Activated CD8-positive, alpha-beta memory T cell treated with anti-CD3 and anti-CD28 coated beads for 36 hours (primary cell): ENCODE data around the gene ANAPC7. TPM values are rescaled to one million over a fixed set of nuclear protein-coding genes. Genes with fewer than 3 reads are reported as not detected.
"Not testable (repeated sequence)": the region's sequence is repeated elsewhere in the genome, so short reads cannot be mapped to it uniquely, and the experiment has no call there.

Source experiments
- CTCF ChIA-PET: fragments of 350-600 bp; sonication (Branson Sonifier 250); formaldehyde crosslinking; loops from one replicate; lab custom pipeline; 2021; ENCODE audit warnings: antibody characterized with exemption; lab: Charles Lee
- POLR2A ChIA-PET: fragments of 350-600 bp; sonication (Branson Sonifier 250); formaldehyde crosslinking; loops from one replicate; lab custom pipeline; 2021; ENCODE audit warnings: antibody characterized with exemption; lab: Charles Lee
- total RNA-seq, 2 experiments: library from RNA; stranded (reverse); gene quantifications; one replicate each; pipeline ENCODE4 v1.2.3, GENCODE V29; 2021

ANAPC7 gene
- 10 to 100 TPM; 73.8 to 74.2 TPM for total RNA-seq

DNA sequence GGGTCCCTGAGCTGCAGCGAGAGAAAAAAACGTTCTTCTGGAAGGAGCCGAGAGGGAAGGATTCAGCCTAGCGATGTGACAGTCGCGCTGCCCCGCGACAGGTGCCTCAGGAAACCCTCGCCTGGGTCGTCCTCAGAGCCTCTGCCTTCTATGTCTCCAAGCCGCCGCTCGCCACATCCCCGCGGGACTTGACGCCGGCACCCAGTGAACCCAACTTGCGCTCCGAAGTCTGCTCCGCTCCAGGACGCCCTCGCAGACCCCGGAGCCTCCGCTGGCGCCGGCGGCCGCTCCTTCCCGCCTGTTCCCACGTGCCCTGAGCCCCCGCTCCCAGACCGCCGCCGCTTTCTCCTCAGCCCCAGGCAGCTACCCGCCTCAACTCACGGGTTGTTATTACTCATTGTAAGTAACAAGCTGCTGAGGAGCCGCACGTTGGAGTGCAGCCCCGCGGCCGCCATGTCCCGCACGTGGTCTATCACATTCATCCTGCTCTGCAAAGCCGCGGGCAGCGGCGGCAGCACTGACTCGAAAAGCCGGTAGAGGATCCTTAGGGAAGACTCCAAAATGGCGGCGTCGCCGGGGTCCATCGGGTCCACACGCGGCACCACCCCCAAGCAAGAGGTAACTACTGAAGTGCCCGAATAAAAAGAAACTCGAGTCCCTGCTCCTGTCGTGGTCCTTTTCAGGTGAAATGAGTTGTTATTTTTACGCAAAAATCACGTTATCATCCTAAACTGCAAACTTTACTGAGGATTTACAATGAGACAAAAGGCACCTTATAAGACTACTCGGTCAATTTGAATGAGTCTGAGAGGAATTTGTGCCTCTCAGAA is at the start of gene ANAPC7:
ANAPC7 (minus strand) TSS at position 563 of the 830 bp plus-strand sequence; CDS start at position 482, 81 bp downstream.
- CTCF ChIA-PET: interaction anchor here (3.9 kb wide), 1 partner anchor 28 kb away, joined by 17 read pairs; no protein-coding TSS in a partner anchor
- POLR2A ChIA-PET: interaction anchor here (1.0 to 1.9 kb wide), 2 partner anchors 14 to 122 kb away, joined by 3 to 4 read pairs; no protein-coding TSS in a partner anchor

GRCh38 chr12:110451263-110451662 is 47.8 kb upstream of the ANAPC7 start:
- CTCF ChIA-PET: interaction anchor here (1.0 to 5.2 kb wide), 3 partner anchors 18 to 151 kb away, joined by 3 to 52 read pairs (median 28); partner anchors contain the start of genes FAM216A and GPN3
- POLR2A ChIA-PET: interaction anchor here (0.9 kb wide), 1 partner anchor 20 kb away, joined by 6 read pairs; no protein-coding TSS in a partner anchor

DNA sequence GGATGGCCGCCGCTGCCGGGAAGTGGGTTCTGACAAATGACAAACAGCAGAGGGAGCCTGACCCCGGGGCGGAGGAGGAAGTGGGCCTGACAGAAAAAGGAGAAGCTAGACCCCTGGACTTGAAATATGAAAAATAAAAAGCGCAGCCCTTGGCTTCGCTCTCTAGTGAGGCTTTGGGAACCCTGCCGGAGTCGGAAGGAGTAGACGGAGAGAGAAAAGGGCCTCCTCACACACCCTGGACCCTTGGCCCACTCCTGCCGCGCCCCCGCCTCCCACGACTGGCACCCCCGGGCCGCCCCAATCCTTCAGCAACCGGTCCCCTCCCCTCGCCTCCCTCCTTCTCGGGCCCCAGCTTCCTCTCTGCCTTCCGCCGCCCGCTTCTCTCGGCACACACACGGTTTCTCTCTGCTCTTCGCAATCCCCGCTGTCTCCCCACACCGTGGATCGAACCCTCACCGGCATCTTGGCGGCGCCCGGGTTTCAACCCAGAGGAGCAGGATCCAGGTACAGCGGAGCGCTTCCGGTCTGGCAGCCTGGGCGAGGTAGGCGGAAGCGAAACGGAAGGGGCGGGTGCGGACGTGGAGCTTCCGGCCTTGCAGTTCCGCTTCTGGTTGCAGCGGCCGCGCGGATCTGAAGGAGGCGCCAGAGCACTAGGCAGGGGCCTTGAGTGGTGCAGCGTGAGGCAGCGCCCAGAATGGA is 46.4 kb upstream of the ANAPC7 start, which contains the start of gene ARPC3:
ARPC3 (minus strand) TSS at position 539 of the 699 bp plus-strand sequence; CDS start at position 462, 77 bp downstream.
- CTCF ChIA-PET: interaction anchor here (0.8 to 5.2 kb wide), 11 partner anchors 9 to 259 kb away, joined by 3 to 52 read pairs (median 4); partner anchors contain the start of genes FAM216A and GPN3
- POLR2A ChIA-PET: interaction anchor here (0.7 to 2.5 kb wide), 9 partner anchors 12 to 169 kb away, joined by 3 to 21 read pairs (median 6); partner anchors contain the start of genes ATP2A2, FAM216A, GPN3 and RAD9B

DNA sequence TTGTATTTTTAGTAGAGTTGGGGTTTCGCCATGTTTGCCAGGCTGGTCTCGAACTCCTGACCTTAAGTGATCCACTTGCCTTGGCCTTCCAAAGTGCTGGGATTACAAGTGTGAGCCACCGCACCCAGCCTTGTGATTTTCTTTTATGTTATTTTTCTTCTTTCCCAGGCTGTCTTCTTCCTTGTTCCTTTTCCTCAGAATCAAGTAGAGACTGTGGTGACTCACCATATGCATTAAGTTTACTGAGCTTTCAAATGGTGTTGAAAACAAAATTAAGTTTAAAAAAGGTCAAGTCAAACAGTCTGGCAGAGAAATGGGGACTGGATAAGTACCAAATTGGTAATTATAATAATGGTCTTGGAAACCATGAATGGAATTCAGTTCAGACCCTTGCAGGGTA is 40.9 kb upstream of the ANAPC7 start:
- CTCF ChIA-PET: interaction anchor here (1.6 kb wide), 1 partner anchor 13 kb away, joined by 3 read pairs; no protein-coding TSS in a partner anchor
- POLR2A ChIA-PET: no interaction called here

DNA sequence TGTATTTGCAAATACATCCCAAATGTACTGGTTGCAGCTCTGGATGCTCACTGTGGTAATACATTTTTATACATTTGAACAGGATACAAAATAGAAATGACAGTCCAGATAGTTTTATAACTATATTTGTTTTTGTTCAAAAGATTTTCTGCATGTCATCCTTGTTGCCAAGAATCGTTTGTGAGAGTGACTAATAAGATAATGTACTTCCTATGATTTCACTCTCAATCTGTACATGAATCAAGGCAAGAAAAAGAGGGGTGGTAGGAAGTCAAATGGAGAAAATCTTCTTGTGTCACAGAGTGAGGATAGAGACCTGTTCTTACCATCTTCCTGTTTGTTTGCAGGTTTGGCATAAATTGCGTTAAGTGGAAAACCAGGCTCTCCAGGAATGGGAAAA is 32.7 kb upstream of the ANAPC7 start:
- CTCF ChIA-PET: no interaction called here
- POLR2A ChIA-PET: no interaction called here

DNA sequence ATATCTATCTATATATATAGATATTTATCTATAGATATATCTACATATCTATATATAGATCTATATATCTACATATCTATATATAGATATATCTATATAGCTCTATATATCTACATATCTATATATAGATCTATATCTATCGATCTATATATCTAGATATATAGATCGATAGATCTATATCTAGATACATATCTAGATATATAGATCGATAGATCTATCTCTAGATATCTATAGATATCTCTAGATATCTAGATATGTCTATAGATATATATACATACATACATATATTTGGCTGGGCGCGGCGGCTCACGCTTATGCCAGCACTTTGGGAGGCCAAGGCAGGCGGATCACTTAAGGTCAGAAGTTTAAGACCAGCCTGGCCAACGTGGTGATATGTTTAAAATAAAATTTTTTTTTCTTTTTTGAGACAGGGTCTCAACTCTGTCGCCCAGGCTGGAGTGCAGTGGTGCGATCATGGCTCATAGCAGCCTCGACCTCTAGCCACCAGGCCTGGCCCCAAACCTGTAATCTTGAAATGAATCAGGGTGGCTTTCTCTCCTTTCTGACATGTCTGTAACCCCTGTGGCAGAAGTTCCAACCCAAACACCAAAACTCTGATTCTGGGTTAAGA is 28.6 kb upstream of the ANAPC7 start:
- POLR2A ChIA-PET: interaction anchor here (0.8 to 1.8 kb wide), 5 partner anchors 11 to 353 kb away, joined by 4 to 6 read pairs (median 4); partner anchors contain the start of genes ARPC3, FAM216A and GPN3

GRCh38 chr12:110429676-110430075 is 26.2 kb upstream of the ANAPC7 start:
- POLR2A ChIA-PET: not testable (repeated sequence)
- CTCF ChIA-PET: interaction anchor here (0.6 to 0.7 kb wide), 2 partner anchors 61 to 123 kb away, joined by 3 read pairs; no protein-coding TSS in a partner anchor

More for the DNA sequence above, 28.6 kb upstream of the ANAPC7 start:
- CTCF ChIA-PET: interaction anchor here (0.6 to 1.8 kb wide), 28 partner anchors 11 to 401 kb away, joined by 3 to 26 read pairs (median 4); partner anchors contain the start of genes ANAPC7, ARPC3, FAM216A and GPN3

DNA sequence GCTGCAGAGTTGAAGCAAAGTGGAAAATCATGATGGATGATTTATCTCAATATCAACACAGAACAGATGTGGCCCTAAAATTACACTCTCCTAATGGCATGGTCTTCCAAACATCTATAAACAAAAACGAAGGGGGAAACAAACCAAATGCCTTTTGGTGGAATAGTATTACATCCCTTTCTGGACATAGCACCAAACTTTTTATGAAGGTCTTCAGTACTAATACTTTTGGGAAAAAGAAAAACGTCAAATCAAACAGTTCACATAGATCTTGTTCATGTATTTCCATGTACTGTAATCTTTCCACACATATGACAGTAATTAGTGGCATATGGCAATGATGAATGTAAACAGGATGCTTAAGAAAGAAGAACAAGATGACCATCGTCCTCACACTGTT is 22.9 kb upstream of the ANAPC7 start:
- ChIA-PET CTCF (no interaction called here), POLR2A (no interaction called here)

DNA sequence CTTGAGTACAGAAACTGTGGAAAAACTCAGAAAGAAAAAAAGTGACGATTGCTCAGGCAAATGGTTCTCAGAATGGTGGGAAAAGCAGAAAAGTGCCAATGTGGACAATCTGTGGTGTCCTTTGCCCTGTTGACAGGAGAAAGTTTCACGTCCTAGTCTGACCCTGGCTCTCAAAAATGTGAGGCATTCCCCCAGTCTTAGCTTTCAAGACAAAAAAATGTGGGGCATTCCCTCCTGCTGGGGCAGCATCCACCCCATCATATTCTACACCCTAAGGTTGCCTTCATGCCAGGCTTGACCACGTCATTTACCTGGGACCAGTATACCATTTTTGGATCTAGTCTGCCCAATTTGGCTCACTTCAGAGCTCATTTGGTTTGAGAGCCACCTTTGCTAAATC is 20.7 kb upstream of the ANAPC7 start:
- ChIA-PET POLR2A (no interaction called here), CTCF (no interaction called here)

- POLR2A ChIA-PET: no interaction called here
- CTCF ChIA-PET: interaction anchor here (3.1 kb wide), 1 partner anchor 10 kb away, joined by 18 read pairs; no protein-coding TSS in a partner anchor
Observed at GRCh38 chr12:110421701-110422100, 18.2 kb upstream of the ANAPC7 start.

DNA sequence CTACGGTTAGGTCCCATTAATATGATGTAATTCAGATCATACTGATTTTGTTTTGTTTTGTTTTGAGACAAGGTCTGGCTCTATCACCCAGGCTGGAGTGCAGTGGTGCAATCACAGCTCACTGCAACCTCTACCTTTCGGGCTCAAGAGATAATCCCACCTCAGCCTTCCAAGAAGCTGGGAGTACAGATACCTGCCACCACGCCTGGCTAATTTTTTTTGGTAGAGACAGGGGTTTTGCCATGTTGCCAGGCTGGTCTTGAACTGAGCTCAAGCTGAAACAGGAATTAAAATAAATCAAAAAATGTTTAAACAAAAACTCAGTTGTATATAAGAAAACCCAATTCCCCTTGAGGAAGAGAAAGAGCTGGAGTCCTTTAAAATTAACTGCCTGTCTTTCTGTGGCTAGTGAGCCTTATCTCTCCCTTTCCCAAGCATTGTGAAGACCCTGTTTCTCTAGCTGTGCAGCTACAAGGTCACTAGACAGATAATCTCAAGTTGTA is 17.7 kb upstream of the ANAPC7 start:
- POLR2A ChIA-PET: no interaction called here

GRCh38 chr12:110420644-110421043 is 17.1 kb upstream of the ANAPC7 start:
- POLR2A ChIA-PET: not testable (repeated sequence)
- CTCF ChIA-PET: interaction anchor here (3.1 kb wide), 1 partner anchor 11 kb away, joined by 18 read pairs; no protein-coding TSS in a partner anchor

More for the DNA sequence above, 17.7 kb upstream of the ANAPC7 start:
- CTCF ChIA-PET: interaction anchor here (3.1 kb wide), 1 partner anchor 10 kb away, joined by 18 read pairs; no protein-coding TSS in a partner anchor

DNA sequence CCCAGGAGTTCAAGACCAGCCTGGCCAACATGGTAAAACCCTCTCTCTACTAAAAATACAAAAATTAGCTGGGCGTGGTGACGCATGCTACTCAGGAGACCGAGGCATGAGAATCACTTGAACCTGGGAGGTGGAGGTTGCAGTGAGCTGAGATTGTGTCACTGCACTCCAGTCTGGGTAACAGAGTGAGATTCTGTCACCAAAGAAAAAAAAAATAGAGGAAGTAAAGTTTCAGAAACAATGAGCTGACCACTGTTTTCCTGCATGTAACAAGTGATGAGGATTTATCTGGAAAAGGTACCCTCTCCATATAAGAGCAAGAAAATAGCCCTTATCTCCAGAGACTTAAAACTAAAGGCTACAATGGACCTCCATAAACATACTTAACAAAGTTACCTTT is 13.6 kb upstream of the ANAPC7 start:
- POLR2A ChIA-PET, CTCF ChIA-PET: not testable (repeated sequence)

GRCh38 chr12:110410086-110410485 is 6.6 kb upstream of the ANAPC7 start:
- CTCF ChIA-PET, POLR2A ChIA-PET: not testable (repeated sequence)

GRCh38 chr12:110405126-110405662 is 1.7 kb upstream of the ANAPC7 start:
- ChIA-PET CTCF (interaction anchor here (3.9 kb wide), 1 partner anchor 26 kb away, joined by 17 read pairs; no protein-coding TSS in a partner anchor), POLR2A (interaction anchor here (1.0 kb wide), 1 partner anchor 26 kb away, joined by 3 read pairs; no protein-coding TSS in a partner anchor)

DNA sequence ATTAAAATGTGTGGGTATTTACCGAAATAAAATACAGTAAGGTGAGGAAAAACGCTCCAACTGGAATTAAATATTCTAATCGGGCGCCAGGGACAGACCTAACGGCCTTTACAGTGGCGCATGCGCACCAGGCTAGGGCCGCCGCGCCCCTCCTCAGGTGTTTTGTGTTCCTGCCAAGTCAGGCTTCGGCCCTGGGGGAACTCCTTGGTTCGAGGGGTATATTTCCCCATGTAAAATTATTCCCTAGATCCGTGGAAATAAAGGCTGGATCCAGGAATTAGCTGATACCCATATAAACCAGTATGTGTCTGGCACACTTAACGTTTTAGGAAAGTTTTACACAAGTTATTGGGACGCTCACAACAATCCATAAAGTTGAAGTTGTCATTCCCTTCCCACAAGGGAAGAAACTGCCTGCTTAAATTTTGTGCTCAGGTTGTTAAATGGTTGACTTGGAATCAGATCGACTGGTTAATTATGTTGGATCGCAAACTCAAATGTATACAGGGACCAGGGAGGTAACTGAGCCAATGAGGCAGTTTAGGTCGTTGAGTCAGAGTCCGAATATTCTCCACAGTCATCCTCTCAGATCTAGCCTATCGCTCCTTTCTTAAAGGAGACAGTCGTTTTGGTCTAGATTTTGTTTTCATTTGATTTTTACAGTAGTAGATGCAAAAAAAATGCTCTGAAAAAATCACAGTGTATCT is 621 bp upstream of the ANAPC7 start:
- POLR2A ChIA-PET: interaction anchor here (1.0 to 1.9 kb wide), 2 partner anchors 27 to 122 kb away, joined by 3 to 4 read pairs; no protein-coding TSS in a partner anchor

DNA sequence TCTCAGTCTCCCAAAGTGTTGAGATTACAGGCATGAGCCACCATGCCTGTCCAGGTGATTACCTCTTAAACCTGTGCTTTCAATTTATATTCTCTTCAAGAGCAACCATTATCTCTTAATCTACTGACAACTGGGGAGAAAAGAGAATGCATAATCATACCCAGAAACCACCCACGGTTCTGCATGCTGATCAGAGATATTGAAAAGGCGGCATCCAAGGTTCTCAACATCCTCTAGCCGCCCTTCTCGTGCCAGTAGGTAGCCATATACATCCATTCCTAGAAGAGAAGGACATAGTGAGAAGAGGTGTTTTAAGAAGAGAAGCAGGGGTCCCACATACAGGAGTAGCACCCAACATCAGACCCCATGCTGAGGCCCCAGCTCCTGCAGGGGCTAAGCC is 20.8 kb downstream of the ANAPC7 start:
- CTCF ChIA-PET: no interaction called here

More for the DNA sequence above, 621 bp upstream of the ANAPC7 start:
- CTCF ChIA-PET: interaction anchor here (3.9 kb wide), 1 partner anchor 27 kb away, joined by 17 read pairs; no protein-coding TSS in a partner anchor

More for the DNA sequence above, 20.8 kb downstream of the ANAPC7 start:
- POLR2A ChIA-PET: no interaction called here
